ENCODE results near the gene UGT2B28. TPM values are rescaled to one million over a fixed set of nuclear protein-coding genes. Genes with fewer than 3 reads are reported as not detected.

Gene UGT2B28
- not detected in 5 replicates for total RNA-seq (2022; extraction: Qiagen RNA extraction; ENCODE audit: low read depth)

GRCh38 chr4:69280081-69280480, at the start of gene UGT2B28:
UGT2B28 (plus strand) TSS chr4:69280475; CDS start chr4:69280501, 26 bp downstream.

Other genes with a start within 250 kb of the UGT2B28 start
- 0.21 to 0.32 TPM (median 0.25 TPM) in 4 of 5 replicates, not detected in the other for gene UGT2B7, start 184.0 kb upstream of the UGT2B28 start, total RNA-seq (2022; extraction: Qiagen RNA extraction; ENCODE audit: low read depth)
- gene UGT2B11, start 65.7 kb upstream of the UGT2B28 start, total RNA-seq (2022; extraction: Qiagen RNA extraction; ENCODE audit: low read depth), result 0.11 to 0.14 TPM in 2 of 5 replicates, not detected in the others
- gene UGT2B4, start 215.4 kb downstream of the UGT2B28 start, total RNA-seq (2022; extraction: Qiagen RNA extraction; ENCODE audit: low read depth), result 0.28 TPM in 1 of 5 replicates, not detected in the others

All from A549 treated with RU486 at 1 μM for 4 hours (cell line).